Subcutaneous abdominal adipose tissue (tissue), 5 donors: ENCODE measurements around the gene LAMA5.

Experiments used
- H3K27ac ChIP-seq: one replicate; pipeline ENCODE4 v1.7.0; 2013; ENCODE audit warnings: low read depth, mild to moderate bottlenecking, inconsistent platforms, low read length, moderate library complexity
- H3K27me3 ChIP-seq, 5 donors: one replicate each; pipeline ENCODE4 v1.7.0; 2013; ENCODE audit warnings: low read length in 5 of 5, inconsistent platforms in 1 of 5; ENCODE audit not compliant: control insufficient read depth in 5 of 5, insufficient read depth in 4 of 5
- H3K36me3 ChIP-seq, 5 donors: one replicate each; pipeline ENCODE4 v1.7.0; 2013; ENCODE audit warnings: low read length in 5 of 5; ENCODE audit not compliant: control insufficient read depth in 5 of 5, insufficient read depth in 5 of 5
- H3K4me1 ChIP-seq, 5 donors: one replicate each; pipeline ENCODE4 v1.7.0; 2013; ENCODE audit warnings: low read length in 5 of 5, mild to moderate bottlenecking in 3 of 5, moderate library complexity in 1 of 5; ENCODE audit not compliant: control insufficient read depth in 5 of 5, insufficient read depth in 5 of 5
- H3K4me3 ChIP-seq, 5 donors: one replicate each; pipeline ENCODE4 v1.7.0; 2013; ENCODE audit warnings: low read length in 5 of 5, low read depth in 1 of 5
- H3K9ac ChIP-seq, 5 donors: one replicate each; pipeline ENCODE4 v1.7.0; 2013; ENCODE audit warnings: low read length in 5 of 5, mild to moderate bottlenecking in 4 of 5, moderate library complexity in 3 of 5
- H3K9me3 ChIP-seq, 5 donors: one replicate each; pipeline ENCODE4 v1.7.0; 2013; ENCODE audit warnings: low read length in 5 of 5; ENCODE audit not compliant: control insufficient read depth in 5 of 5
- donor health status: healthy.
- donor health status: healthy.
- donor health status: healthy.
- donor health status: healthy.
- donor health status: healthy.

Gene LAMA5

DNA sequence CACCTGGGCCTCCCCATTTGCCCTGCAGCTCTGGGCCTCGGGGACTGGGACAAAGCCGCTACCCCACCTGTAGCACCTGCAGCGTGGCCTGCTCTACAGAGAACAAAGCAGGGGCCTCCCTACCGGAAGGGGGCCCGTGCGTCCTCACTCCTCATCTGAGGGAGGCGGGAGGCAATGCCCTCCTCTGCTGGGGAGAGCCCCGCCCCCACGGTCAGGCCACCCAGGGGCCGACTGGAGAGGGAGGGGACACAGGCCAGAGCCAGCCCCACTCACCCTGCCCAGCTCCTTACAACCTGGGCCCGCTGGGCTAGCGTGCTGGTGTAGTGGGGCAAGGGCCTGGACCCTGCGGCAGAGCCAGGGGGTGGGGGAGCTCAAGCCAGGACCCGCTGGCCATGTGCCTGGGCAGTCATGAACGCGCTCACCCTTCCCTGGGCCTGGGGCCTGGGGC is 8.0 kb downstream of the LAMA5 start:
- Histone ChIP-seq H3K36me3 (peaks cover 0 to 4% (median 0%) of the 10 kb centered on the region in 5 donors), H3K9ac (peak overlapping the region in 3 of 5 donors; percentile 62 to 81 (median 70)), H3K9me3 (no peaks in the 10 kb centered on the region), H3K4me3 (peak overlapping the region in 2 of 5 donors; percentile 34 to 49), H3K27ac (peak overlapping the region; percentile 92), H3K4me1 (peaks cover 5 to 83% (median 59%) of the 10 kb centered on the region in 5 donors), H3K27me3 (no peaks in the 10 kb centered on the region)

DNA sequence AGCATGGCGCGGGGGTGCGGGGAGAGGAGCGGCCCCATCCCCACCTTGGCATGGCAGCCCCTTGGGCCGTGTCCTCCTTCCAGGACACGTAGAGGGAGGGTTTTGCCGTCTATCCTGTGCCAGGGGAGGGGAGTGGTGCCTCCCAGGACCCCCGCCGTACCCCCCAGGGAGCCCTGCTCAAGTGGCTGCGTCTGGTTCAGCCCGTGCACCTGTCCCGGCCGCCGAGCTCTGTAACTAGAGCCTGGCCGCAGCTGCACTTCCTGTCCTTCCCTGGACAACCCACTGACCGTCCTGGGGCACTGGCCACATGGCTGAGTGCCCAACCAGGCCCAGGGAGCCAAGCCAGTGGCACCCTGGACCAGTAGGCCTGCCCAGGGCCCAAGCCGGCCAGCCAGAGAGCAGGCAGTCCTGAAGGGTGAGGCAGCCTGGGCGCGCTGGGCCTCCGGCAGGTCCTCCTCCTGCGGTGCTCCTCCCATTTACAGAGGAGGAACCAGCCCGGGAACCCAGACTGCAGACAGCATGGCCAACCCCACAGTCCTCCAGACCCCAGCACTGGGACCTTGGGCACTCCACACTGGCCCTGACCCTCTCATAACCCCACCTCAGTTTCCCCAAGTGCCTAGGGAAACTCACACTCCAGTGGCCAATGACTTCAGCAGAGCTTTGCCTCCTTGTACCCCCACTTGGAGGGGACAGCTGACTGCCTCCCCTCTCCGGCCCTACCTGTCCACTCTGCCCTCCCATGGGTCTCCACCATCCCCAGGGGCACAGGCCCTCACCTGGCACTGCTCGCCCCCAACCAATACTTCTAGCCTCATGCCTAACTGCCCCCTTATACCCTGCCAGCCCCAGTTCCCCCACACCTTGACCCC is 8.7 kb downstream of the LAMA5 start:
- no peaks in the 10 kb centered on the region for H3K27me3 ChIP-seq
- H3K9me3 ChIP-seq = no peaks in the 10 kb centered on the region
- peak overlapping the region in 3 of 5 donors; percentile 5 to 49 (median 34) for H3K4me3 ChIP-seq
- peak overlapping the region; percentile 92 for H3K27ac ChIP-seq
- peaks cover 0 to 4% (median 0%) of the 10 kb centered on the region in 5 donors for H3K36me3 ChIP-seq
- H3K4me1 ChIP-seq = peaks cover 5 to 76% (median 56%) of the 10 kb centered on the region in 5 donors
- peak overlapping the region in 3 of 5 donors; percentile 70 to 81 (median 71) for H3K9ac ChIP-seq

DNA sequence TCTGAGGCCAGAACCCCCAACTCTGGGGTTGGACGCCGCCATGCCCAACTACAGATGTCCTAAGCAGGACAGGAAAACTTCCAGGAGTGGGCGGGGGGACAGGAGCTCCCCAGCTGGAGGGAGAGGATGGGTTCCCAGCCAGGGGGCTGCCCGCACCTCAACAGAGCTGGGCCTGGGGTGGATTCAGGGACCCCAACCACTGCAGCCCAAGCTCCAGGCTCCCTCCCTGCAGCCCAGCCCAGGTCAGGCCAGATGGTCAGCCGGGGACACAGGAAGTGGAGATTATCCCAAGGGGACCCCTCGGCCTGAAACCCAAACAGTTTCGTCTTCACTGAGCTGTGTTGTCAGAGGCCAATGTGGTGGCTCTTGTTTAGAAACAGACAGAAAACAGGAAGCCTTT is 9.4 kb downstream of the LAMA5 start:
- peaks cover 0 to 5% (median 0%) of the 10 kb centered on the region in 5 donors for H3K36me3 ChIP-seq
- H3K27ac ChIP-seq = peak overlapping the region; percentile 92
- peak overlapping the region in 3 of 5 donors; percentile 8 to 49 (median 16) for H3K4me3 ChIP-seq
- no peaks in the 10 kb centered on the region for H3K27me3 ChIP-seq
- no peaks in the 10 kb centered on the region for H3K9me3 ChIP-seq
- H3K9ac ChIP-seq = peak overlapping the region in 3 of 5 donors; percentile 13 to 81 (median 71)
- peaks cover 5 to 77% (median 64%) of the 10 kb centered on the region in 5 donors for H3K4me1 ChIP-seq

DNA sequence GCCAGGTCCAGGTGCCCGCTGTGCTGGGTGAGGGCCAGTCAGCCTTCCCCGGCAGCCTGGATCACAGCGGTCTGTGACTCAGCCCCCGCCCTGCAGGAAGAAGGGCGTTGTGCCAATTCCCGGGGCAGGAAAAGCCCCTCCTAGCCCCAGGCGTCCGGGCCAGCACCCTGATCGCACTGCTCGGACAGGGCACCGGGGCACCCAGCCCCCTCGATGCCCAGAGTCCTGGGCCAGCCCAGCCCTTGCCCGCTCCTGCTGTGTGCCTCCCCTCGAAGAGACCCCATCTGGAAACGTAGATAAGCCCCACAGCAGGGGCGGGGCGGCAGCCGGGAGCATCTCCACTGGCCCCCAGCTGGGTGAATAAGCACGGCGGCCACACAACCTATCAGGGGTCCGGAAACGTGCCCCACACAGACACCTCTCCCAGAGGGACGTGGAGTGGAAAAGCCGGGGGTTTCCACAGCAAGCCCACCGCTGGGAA is 9.9 kb downstream of the LAMA5 start:
- Histone ChIP-seq H3K4me1 (peaks cover 5 to 79% (median 68%) of the 10 kb centered on the region in 5 donors), H3K36me3 (peaks cover 0 to 9% (median under 1%) of the 10 kb centered on the region in 5 donors), H3K27ac (peak overlapping the region; percentile 92), H3K9ac (peak overlapping the region in 3 of 5 donors; percentile 13 to 81 (median 71)), H3K27me3 (no peaks in the 10 kb centered on the region), H3K9me3 (no peaks in the 10 kb centered on the region), H3K4me3 (peak overlapping the region in 3 of 5 donors; percentile 8 to 50 (median 49))

DNA sequence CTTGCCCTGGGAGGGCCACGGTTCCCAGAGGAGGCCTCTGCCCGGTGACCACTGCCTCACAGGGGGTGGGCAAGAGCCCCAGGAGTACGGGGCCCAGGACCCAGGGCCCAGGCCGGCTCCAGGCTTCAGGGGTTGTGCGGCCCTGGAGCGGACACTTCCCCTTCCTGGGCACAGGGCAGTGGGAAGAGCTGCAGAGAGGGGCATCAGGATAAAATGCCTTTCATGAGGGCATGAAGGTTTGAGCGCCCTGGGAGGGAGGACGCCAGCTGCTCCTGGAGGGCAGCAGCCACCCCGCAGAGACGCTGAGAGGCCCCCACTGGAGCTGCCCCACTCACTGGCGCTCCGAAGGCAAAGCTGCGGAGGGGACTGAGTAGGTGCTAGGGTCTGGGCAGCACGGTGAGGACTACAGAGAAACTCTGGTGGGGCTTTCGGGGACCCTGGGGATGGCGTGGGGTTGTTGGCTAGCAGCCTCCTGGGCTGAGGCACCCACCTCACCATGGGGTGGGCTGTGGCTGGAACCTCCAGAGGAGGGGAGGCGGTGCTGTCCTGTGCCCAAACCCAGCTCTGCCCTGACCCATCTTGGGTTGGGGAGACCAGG is 10.4 kb downstream of the LAMA5 start:
- Histone ChIP-seq H3K27me3 (no peaks in the 10 kb centered on the region), H3K4me1 (peaks cover 5 to 75% (median 68%) of the 10 kb centered on the region in 5 donors), H3K36me3 (peaks cover 0 to 10% (median 5%) of the 10 kb centered on the region in 5 donors), H3K4me3 (peak overlapping the region in 2 of 5 donors; percentile 49 to 50), H3K9me3 (no peaks in the 10 kb centered on the region), H3K9ac (peak overlapping the region in 4 of 5 donors; percentile 13 to 71 (median 60)), H3K27ac (peak overlapping the region; percentile 92)

DNA sequence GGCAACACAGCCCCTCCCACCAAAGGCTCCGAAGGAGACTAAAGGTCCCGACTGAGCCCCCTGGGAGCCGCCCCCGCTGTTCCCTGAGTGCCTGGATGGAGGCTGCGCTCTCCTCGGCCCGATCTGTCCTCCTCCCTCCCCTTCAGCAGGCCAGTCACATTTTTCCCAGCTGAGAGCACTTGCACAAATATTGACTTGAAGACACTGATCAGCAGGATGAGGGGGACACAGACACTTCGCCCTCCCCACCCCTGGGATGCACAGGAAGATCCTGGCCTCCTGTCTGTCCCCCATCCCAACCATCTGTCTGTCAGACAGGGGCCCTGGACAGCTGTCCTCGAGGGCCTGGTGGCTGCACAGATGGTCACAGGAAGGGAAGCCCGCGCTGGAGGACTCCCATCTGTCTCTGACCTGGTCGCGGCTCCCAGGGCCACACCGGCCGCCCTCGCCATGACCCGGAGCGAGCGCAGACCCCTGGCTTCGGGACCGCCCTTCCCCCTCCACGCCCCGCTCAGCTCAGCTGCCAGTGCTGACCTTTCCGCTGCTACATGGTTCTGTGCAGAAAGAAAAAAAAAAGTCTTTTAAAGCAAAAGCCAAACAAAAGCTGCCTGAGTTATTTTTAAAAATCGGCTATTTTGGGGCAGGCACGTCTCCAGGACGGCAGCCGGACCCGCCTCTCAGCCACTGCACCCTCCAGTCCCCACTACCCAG is 11.1 kb downstream of the LAMA5 start:
- Histone ChIP-seq H3K27ac (peak overlapping the region; percentile 92), H3K36me3 (peaks cover 0 to 16% (median 12%) of the 10 kb centered on the region in 5 donors), H3K9ac (peak overlapping the region in 4 of 5 donors; percentile 13 to 71 (median 60)), H3K27me3 (no peaks in the 10 kb centered on the region), H3K4me1 (peaks cover 5 to 70% (median 62%) of the 10 kb centered on the region in 5 donors), H3K4me3 (peak overlapping the region in 4 of 5 donors; percentile 36 to 50 (median 42)), H3K9me3 (no peaks in the 10 kb centered on the region)

DNA sequence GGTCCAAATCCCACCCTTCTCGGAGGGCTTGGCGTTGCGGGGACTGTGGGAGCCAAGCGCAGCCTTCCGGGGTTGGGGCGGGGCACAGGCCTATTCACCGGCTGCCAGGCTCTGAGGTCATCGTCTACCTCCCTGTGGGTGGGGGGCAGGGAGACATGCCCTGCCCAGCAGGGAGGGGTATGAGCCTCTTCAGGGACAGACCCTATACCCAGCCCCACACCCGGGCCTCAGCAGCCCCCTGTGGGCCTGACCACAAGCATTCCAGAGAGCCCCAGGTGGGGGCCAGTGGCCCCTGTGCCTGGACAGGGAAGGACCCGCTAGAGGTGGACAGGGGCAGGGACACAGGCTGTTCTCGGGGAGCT is 11.6 kb downstream of the LAMA5 start:
- H3K4me1 ChIP-seq = peaks cover 5 to 65% (median 57%) of the 10 kb centered on the region in 5 donors

DNA sequence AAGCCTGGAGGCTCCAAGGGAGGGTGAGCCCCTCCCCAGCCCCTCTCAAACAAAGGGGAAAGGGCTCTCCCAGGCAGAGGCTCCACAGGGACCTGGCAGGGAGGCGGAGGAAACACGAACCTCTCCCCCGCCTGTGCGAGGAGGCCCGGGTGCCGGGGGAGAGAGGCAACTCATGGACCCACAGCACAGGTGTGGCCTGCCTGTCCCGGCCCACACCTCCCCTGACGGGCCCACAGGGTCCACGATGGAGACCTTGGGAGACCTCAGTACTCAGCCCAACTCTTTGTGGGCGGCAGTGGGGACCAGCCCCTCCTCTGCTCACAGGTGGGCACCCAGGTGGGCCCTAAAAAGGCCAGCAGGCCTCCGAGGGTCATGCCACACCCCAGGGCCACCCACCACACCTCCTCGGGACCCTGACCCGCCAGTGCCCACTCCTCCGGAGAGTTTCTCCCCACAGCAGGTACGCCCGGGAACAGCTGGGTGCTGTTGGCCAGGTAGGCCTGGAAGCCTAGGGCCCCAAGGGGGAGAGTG is 12.2 kb downstream of the LAMA5 start:
- no peaks in the 10 kb centered on the region for H3K27me3 ChIP-seq
- peak overlapping the region in 2 of 5 donors; percentile 15 to 41 for H3K9ac ChIP-seq
- H3K4me1 ChIP-seq = peaks cover 5 to 65% (median 57%) of the 10 kb centered on the region in 5 donors
- peak overlapping the region; percentile 92 for H3K27ac ChIP-seq
- peaks cover 0 to 28% (median 19%) of the 10 kb centered on the region in 5 donors for H3K36me3 ChIP-seq
- peak overlapping the region in 1 of 5 donors; percentile 35 for H3K4me3 ChIP-seq
- H3K9me3 ChIP-seq = no peaks in the 10 kb centered on the region

More for the DNA sequence above, 11.6 kb downstream of the LAMA5 start:
- peaks cover 0 to 22% (median 17%) of the 10 kb centered on the region in 5 donors for H3K36me3 ChIP-seq
- H3K27me3 ChIP-seq = no peaks in the 10 kb centered on the region
- no peaks in the 10 kb centered on the region for H3K9me3 ChIP-seq
- peak overlapping the region in 3 of 5 donors; percentile 11 to 49 (median 35) for H3K4me3 ChIP-seq
- H3K9ac ChIP-seq = peak overlapping the region in 2 of 5 donors; percentile 15 to 23
- peak overlapping the region; percentile 92 for H3K27ac ChIP-seq
